Left lung (tissue), 10 donors: ENCODE results near the gene ATP6V1G1. TPM values are rescaled to one million over a fixed set of nuclear protein-coding genes. Genes with fewer than 3 reads are reported as not detected.

Source experiments
- ATAC-seq: fragments of 200-7000 bp; cut with Tn5 transposase; one replicate; pipeline ENCODE4 v1.9.1; 2020; ENCODE audit warnings: moderate library complexity
- DNase-seq, 4 donors: peaks; one replicate each; pipeline ENCODE4 v3.0.0-alpha.2; 2013 to 2020
- H3K27ac ChIP-seq, 2 donors: fragments of 200-600 bp; sonication (generic) in 1 of 2; one replicate each; pipeline versions ENCODE4 v1.5.0 to v1.8.0; 2020 to 2021
- H3K27me3 ChIP-seq, 2 donors: fragments of 200-600 bp; sonication (generic) in 1 of 2; one replicate each; pipeline versions ENCODE4 v1.5.0 to v1.8.0; 2020 to 2021
- H3K36me3 ChIP-seq, 2 donors: fragments of 200-600 bp; sonication (generic) in 1 of 2; one replicate each; pipeline versions ENCODE4 v1.5.0 to v1.8.0; 2020 to 2021
- H3K4me1 ChIP-seq, 2 donors: fragments of 200-600 bp; one replicate each; pipeline ENCODE4 v1.8.0; 2021
- H3K4me3 ChIP-seq, 2 donors: fragments of 200-600 bp; sonication (generic) in 1 of 2; one replicate each; pipeline versions ENCODE4 v1.5.0 to v1.8.0; 2020 to 2021; ENCODE audit warnings: mild to moderate bottlenecking in 1 of 2
- H3K9me3 ChIP-seq, 2 donors: fragments of 200-600 bp; sonication (generic) in 1 of 2; one replicate each; pipeline versions ENCODE4 v1.5.0 to v1.8.0; 2020 to 2021
- intact Hi-C, 2 donors: fragments of 100-400 bp; cut with DNase I; formaldehyde crosslinking; loops; one replicate each; pipeline versions ENCODE4 v1.11.2 to v1.14.2; 2022
- polyA plus RNA-seq, 6 donors: library from polyadenylated mRNA; unstranded; fragments of 120-200 nt; gene quantifications; one replicate each; pipeline ENCODE4 v1.2.1, GENCODE V29; 2013; ENCODE audit not compliant: insufficient read length in 6 of 6
- total RNA-seq, 2 donors: library from RNA; stranded (reverse); fragmentation: NEBNext Ultra II Directional; extraction: Animal tissue kit (Norgen Biotek cat#: 25700); gene quantifications; one replicate each; pipeline ENCODE4 v1.2.1, GENCODE V29; 2021
- TF ChIP-seq, protein P1 (sequence below), 2 donors: fragments of 200-600 bp; sonication (generic) in 1 of 2; IDR thresholded peaks; one replicate each; pipeline versions ENCODE4 v1.5.0 to v1.8.0; 2021; ENCODE audit warnings: antibody characterized with exemption in 2 of 2
- donor health status: DM: no; HTN: yes; CAD: no.
- donor health status: DM: no; HTN: no; CAD: no.

The ATP6V1G1 gene
- total and polyA plus RNA-seq, 8 donors, result 96.6 to 182 (median 158) TPM

DNA sequence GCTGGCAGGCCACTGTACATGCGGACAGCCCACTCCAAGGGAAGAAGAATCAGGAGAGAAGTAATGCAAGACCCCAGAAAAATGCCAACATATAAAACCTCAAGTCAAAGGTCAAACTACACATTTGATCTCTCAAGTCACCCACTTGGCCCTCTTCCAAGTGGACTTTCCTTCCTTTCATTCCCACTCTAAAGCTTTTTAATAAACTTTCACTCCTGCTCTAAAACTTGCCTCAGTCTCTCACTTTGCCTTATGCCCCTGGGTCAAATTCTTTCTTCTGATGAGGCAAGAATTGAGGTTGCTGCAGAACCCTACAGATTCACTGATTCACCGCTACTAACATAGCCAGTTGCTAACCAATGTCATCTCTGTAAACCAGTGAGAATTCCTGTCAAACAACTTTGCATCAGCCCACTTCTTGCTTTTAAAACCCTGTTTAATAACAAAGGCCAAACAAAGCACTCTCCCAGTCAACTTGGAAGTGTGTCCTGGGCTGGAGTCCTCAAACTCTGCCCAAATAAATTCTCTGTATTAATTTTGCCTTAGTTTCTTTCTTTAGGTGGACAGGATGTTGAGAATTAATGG, 6.9 kb upstream of the ATP6V1G1 start:
- no peaks in the 10 kb centered on the region for H3K9me3 ChIP-seq
- ATAC-seq (no peak), DNase-seq (no peak)
- intact Hi-C loops, result no loop called here
- H3K4me3 ChIP-seq, result no peak overlapping the region
- no peaks in the 10 kb centered on the region for H3K27me3 ChIP-seq
- H3K36me3 ChIP-seq, result no peaks in the 10 kb centered on the region
- TF ChIP-seq, protein P1, sequence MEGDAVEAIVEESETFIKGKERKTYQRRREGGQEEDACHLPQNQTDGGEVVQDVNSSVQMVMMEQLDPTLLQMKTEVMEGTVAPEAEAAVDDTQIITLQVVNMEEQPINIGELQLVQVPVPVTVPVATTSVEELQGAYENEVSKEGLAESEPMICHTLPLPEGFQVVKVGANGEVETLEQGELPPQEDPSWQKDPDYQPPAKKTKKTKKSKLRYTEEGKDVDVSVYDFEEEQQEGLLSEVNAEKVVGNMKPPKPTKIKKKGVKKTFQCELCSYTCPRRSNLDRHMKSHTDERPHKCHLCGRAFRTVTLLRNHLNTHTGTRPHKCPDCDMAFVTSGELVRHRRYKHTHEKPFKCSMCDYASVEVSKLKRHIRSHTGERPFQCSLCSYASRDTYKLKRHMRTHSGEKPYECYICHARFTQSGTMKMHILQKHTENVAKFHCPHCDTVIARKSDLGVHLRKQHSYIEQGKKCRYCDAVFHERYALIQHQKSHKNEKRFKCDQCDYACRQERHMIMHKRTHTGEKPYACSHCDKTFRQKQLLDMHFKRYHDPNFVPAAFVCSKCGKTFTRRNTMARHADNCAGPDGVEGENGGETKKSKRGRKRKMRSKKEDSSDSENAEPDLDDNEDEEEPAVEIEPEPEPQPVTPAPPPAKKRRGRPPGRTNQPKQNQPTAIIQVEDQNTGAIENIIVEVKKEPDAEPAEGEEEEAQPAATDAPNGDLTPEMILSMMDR (IDR thresholded peaks at IDR 0.05), result no peak
- no peak overlapping the region for H3K27ac ChIP-seq
- no peaks in the 10 kb centered on the region for H3K4me1 ChIP-seq

DNA sequence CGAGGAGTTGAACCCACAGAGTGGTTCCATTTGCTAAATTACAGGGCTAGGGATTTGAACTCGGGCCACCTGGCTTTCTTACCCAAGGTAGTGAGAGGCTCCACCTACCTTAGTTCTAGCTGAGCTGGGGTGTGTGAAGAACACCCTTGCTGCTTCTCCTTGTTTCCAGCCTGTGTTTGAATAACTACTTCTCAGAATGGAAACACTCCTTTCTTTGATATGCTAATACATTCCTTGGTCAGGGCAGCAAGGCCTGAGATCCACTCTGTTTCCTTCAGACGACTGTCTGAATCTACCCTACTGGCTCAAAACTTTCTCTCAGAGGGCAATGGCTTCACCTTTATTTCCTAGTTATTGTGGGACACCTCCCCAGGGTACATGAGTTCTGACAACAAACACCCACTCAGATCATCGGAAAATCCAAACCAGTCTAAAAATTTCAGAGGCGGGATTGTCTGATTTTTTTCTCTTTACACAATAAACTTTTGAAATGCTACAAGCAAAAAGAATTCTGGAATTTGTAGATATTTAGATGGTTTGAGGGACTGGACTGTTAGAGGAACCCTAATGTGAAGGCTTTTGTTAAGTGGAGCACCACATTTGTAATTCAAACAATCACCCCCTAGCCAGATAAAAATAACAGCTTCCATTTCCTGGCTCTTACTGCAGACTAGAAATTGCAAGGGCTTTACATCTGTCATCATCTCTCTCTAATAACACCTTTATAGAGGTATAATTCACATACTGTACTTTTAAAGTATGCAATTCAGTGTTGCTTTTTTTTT, 4.0 kb upstream of the ATP6V1G1 start:
- no peak for DNase-seq

DNA sequence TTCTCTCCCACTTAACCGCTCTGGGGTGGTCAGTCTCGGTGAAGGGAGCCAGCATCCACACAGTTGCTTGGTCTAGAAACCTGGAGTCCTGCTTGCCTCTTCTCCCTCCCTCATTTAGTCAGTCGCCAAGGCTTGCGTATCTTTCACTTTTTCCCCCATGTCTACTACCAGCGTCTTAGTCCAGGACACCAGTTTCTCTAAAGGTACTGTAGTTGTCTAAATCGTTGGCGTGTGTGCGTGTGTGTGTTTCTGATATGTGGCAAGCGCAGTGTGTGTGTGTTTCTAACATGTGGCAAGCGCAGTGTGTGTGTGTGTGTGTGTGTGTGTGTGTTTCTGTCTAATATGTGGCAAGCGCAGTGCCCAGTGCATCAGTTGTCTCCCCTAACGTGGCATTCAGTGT, 641 bp downstream of the ATP6V1G1 start:
- intact Hi-C loops, result no loop called here
- H3K36me3 ChIP-seq, result peaks cover 0 to 8% of the 10 kb centered on the region in 2 donors
- no peaks in the 10 kb centered on the region for H3K27me3 ChIP-seq
- H3K4me3 ChIP-seq, result peak overlapping the region; percentile 81 to 90
- H3K4me1 ChIP-seq, result peaks cover 25 to 48% of the 10 kb centered on the region in 2 donors
- DNase-seq (no peak), ATAC-seq (peak; percentile 13)
- TF ChIP-seq, protein P1 (IDR thresholded peaks at IDR 0.05), result no peak
- H3K9me3 ChIP-seq, result no peaks in the 10 kb centered on the region
- peak overlapping the region; percentile 88 to 91 for H3K27ac ChIP-seq

More for the DNA sequence above, 4.0 kb upstream of the ATP6V1G1 start:
- H3K27ac ChIP-seq, result no peak overlapping the region
- ATAC-seq, result no peak
- TF ChIP-seq, protein P1 (IDR thresholded peaks at IDR 0.05), result no peak
- no peaks in the 10 kb centered on the region for H3K27me3 ChIP-seq
- H3K9me3 ChIP-seq, result no peaks in the 10 kb centered on the region
- peaks cover under 1 to 2% of the 10 kb centered on the region in 2 donors for H3K4me1 ChIP-seq
- intact Hi-C loops, result no loop called here
- H3K4me3 ChIP-seq, result no peak overlapping the region
- H3K36me3 ChIP-seq, result no peaks in the 10 kb centered on the region

DNA sequence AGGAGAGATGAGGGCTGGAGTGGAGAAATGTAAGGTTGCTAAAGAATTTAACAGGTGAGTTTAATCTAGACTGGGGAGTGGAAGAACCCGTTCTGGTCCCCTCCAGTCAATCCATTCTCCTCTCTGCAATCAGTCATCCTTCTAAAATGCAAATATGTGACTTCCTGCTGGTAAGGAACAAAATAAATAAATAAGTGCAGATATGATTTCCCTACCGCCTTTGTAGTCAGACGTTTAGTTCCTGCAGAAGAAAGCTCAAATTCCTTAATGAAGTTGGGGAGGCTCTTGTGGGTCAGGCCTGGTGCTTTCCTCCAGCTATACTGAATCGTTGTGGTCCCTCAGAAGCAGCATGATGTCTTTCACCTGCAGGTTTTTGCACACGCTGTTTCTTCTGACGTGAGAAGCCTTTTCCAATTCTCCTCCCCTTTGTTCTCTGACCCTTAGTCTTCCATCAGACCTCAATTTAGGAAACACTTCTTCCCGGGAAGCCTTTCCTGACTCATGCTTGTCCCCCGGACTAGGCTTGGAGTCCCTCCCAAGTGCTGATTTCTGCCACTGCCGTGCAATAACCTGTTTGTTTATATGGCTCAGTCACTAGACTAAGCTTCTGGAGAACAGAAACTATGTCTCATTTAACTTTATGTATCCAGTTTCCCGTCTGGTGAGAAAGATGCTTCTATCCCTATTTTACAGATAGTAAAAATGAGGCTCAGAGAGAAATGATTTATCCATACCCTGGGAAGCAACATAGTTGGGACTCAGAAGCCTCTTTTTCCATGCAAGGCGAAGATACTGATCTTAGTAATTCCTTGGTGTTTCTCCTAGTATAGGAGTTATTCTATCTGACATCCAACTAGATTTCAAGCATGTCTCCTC, 1.3 kb downstream of the ATP6V1G1 start:
- DNase-seq (no peak), ATAC-seq (no peak)
- intact Hi-C loops, result no loop called here

More for the DNA sequence above, 1.3 kb downstream of the ATP6V1G1 start:
- Histone ChIP-seq H3K27ac (peak overlapping the region; percentile 88 to 91), H3K4me1 (peaks cover 25 to 51% of the 10 kb centered on the region in 2 donors), H3K36me3 (peaks cover 0 to 15% of the 10 kb centered on the region in 2 donors), H3K4me3 (peak overlapping the region; percentile 81 to 90), H3K27me3 (no peaks in the 10 kb centered on the region), H3K9me3 (no peaks in the 10 kb centered on the region)
- TF ChIP-seq, protein P1 (IDR thresholded peaks at IDR 0.05), result no peak
